SU-DHL-6 (cell line): Measurements from ENCODE around the gene OTOGL.

Source experiments
- H2AFZ ChIP-seq: fragments of 200-600 bp; sonication (generic); 2 replicates; pipeline ENCODE4 v1.6.1; 2014; ENCODE audit warnings: low read depth, mild to moderate bottlenecking, moderate library complexity, mixed read lengths, antibody characterized with exemption, low read length; ENCODE audit not compliant: severe bottlenecking
- H3F3A ChIP-seq: fragments of 200-600 bp; shearing (Covaris generic); 2 replicates; pipeline ENCODE4 v1.6.0; 2016; ENCODE audit warnings: antibody characterized with exemption, mild to moderate bottlenecking; ENCODE audit not compliant: insufficient read depth
- H3K27ac ChIP-seq: fragments of 200-600 bp; sonication (generic); 2 replicates; pipeline ENCODE4 v1.5.1; 2016; ENCODE audit warnings: low read depth, mild to moderate bottlenecking, low read length, moderate library complexity, mixed read lengths
- H3K27me3 ChIP-seq: fragments of 200-600 bp; sonication (generic), shearing (Covaris generic); 2 replicates; pipeline ENCODE4 v1.6.0; 2014; ENCODE audit warnings: mild to moderate bottlenecking, low read length
- H3K36me3 ChIP-seq: fragments of 200-600 bp; sonication (generic); 2 replicates; pipeline ENCODE4 v1.6.1; 2014; ENCODE audit warnings: mild to moderate bottlenecking, low read length, mixed read lengths
- H3K4me2 ChIP-seq: fragments of 300-600, 200-600 bp; shearing (Covaris generic), sonication (generic); 2 replicates; pipeline ENCODE4 v1.6.0; 2014; ENCODE audit warnings: low read length, low read depth, mild to moderate bottlenecking; ENCODE audit not compliant: poor library complexity, severe bottlenecking
- H3K4me3 ChIP-seq: fragments of 200-600 bp; sonication (generic); 2 replicates; pipeline ENCODE4 v1.5.1; 2014; ENCODE audit warnings: antibody characterized with exemption, low read length, mild to moderate bottlenecking, mixed read lengths; ENCODE audit not compliant: insufficient read depth, poor library complexity, severe bottlenecking
- H3K79me2 ChIP-seq: fragments of 200-600 bp; sonication (generic); 2 replicates; pipeline ENCODE4 v1.6.1; 2014; ENCODE audit warnings: mild to moderate bottlenecking, low read length, moderate library complexity; ENCODE audit not compliant: insufficient read depth
- H3K9ac ChIP-seq: fragments of 200-600 bp; sonication (generic); 2 replicates; pipeline ENCODE4 v1.7.0; 2014; ENCODE audit warnings: mild to moderate bottlenecking, low read length
- H3K9me2 ChIP-seq: fragments of 200-600 bp; sonication (generic); replicated peaks from 2 replicates; pipeline ENCODE4 v1.6.1; 2014; ENCODE audit warnings: low read length; ENCODE audit not compliant: insufficient read depth
- H3K9me3 ChIP-seq: fragments of 200-600 bp; sonication (generic); 2 replicates; pipeline ENCODE4 v1.6.1; 2014; ENCODE audit warnings: low read length, mixed read lengths; ENCODE audit not compliant: insufficient read depth
- H4K20me1 ChIP-seq: fragments of 200-600 bp; sonication (generic); 2 replicates; pipeline ENCODE4 v1.6.1; 2014; ENCODE audit warnings: low read depth, mild to moderate bottlenecking, antibody characterized with exemption, low read length, moderate library complexity, mixed read lengths
- CTCF ChIP-seq: fragments of 200-600 bp; sonication (generic); IDR thresholded peaks from one replicate; pipeline ENCODE4 v1.5.1; 2017; ENCODE audit warnings: antibody characterized with exemption, mild to moderate bottlenecking, low read length, moderate library complexity; ENCODE audit not compliant: insufficient read depth, poor library complexity, severe bottlenecking
- EZH2phosphoT487 ChIP-seq: fragments of 200-600 bp; sonication (generic), shearing (Covaris generic); conservative IDR thresholded peaks from 2 replicates; pipeline ENCODE4 v1.6.1; 2018; ENCODE audit warnings: mild to moderate bottlenecking, antibody characterized with exemption, low read length, moderate library complexity, mixed read lengths

The OTOGL gene

DNA sequence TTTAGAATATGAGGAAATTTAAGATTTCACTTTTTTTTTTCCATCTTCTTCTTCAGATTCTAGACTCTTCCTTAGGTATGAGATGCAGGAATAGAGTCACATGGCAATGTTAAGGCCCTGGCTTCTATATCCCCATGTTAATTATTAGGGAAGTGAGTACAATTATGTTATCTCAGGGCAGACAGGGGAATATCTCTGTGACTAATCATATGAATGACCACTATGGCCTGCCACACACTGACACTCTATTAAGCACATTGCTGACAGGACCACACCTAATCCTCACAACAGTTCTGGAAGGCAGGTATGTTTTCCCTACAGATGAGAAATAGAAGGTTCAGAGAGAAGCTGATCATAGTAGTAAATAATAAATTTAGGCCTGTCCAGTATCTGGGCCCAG lies 275.3 kb downstream of the OTOGL start:
- Histone ChIP-seq H3K36me3 (no peaks in the 10 kb centered on the region), H3K9me2 (no peaks in the 10 kb centered on the region), H2AFZ (no peak overlapping the region), H4K20me1 (no peaks in the 10 kb centered on the region), H3K4me3 (no peak overlapping the region), H3F3A (no peaks in the 10 kb centered on the region), H3K9ac (no peak overlapping the region), H3K27me3 (no peaks in the 10 kb centered on the region), H3K27ac (no peak overlapping the region), H3K9me3 (no peaks in the 10 kb centered on the region), H3K4me2 (no peak overlapping the region), H3K79me2 (no peaks in the 10 kb centered on the region)
- no peak for TF ChIP-seq EZH2phosphoT487
- no peak for TF ChIP-seq CTCF

DNA sequence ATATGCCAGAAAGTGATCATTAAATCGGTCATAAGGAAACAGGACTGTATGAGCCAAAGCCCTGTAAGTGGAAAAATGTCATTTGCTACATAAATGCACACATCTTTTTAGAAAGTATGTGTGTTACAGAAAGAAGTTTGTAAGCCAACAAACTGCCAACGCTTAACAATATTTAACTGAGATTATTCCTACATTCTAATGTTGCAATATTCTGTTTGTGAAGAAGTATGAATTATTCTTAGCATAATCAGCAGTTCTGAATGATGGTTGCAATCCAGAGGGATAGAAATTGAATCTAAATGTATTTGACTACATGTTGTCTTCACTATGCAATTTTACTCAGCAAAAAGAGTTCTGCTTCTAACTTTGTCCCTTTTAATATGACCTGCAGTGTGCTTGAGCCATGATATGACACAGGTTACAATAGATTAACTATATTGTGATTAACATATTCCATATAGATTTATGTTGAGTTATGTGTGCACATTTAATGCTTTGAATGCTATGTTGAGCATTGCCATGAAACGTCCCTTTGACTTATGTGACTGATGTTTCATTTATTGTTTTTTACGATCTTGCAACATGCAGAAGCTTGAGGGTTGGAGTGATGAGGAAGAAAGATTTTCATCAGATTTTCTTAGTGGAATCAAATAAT lies 277.9 kb downstream of the OTOGL start:
- Histone ChIP-seq H3K27me3 (no peaks in the 10 kb centered on the region), H2AFZ (no peak overlapping the region), H3K79me2 (no peaks in the 10 kb centered on the region), H3K4me3 (no peak overlapping the region), H4K20me1 (no peaks in the 10 kb centered on the region), H3F3A (no peaks in the 10 kb centered on the region), H3K9me3 (no peaks in the 10 kb centered on the region), H3K36me3 (no peaks in the 10 kb centered on the region), H3K9ac (no peak overlapping the region), H3K9me2 (no peaks in the 10 kb centered on the region), H3K4me2 (no peak overlapping the region), H3K27ac (no peak overlapping the region)
- TF ChIP-seq EZH2phosphoT487 (no peak), CTCF (no peak)

DNA sequence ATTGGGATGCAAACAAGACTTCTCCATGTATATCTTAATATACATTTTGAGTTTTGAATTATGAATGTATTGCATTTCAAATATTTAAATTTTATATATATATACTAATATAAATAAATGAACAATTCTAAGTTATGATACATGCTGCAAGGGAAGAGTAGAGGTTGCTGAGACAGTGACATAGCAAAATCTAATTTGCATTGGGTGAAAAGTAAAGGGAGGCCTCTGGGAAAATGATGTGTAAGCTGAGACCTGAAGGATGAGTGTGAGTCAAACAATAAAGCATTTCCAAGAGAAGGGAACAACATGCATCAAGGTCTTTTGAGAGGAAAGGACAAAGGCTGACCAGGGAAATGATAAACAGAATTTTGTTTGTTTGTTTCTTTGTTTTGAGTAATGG lies 281.8 kb downstream of the OTOGL start:
- H2AFZ ChIP-seq: no peak overlapping the region
- H3K9me2 ChIP-seq: no peaks in the 10 kb centered on the region
- no peaks in the 10 kb centered on the region for H3K36me3 ChIP-seq
- no peaks in the 10 kb centered on the region for H3K27me3 ChIP-seq
- H3K9ac ChIP-seq: no peak overlapping the region
- no peaks in the 10 kb centered on the region for H3K9me3 ChIP-seq
- TF ChIP-seq EZH2phosphoT487 (no peak), CTCF (no peak)
- no peak overlapping the region for H3K4me2 ChIP-seq
- H3K79me2 ChIP-seq: no peaks in the 10 kb centered on the region
- H3K4me3 ChIP-seq: no peak overlapping the region
- no peaks in the 10 kb centered on the region for H3F3A ChIP-seq
- H4K20me1 ChIP-seq: no peaks in the 10 kb centered on the region
- H3K27ac ChIP-seq: no peak overlapping the region
